GM21528 (cell line): ENCODE measurements around the gene EPHA3.

Experiments used
- ATAC-seq: cut with Tn5 transposase; IDR thresholded peaks from one replicate; pipeline ENCODE4 v1.9.1; 2021; ENCODE audit warnings: mild to moderate bottlenecking, moderate library complexity; ENCODE audit not compliant: unreplicated experiment, low FRiP score

EPHA3 gene

DNA sequence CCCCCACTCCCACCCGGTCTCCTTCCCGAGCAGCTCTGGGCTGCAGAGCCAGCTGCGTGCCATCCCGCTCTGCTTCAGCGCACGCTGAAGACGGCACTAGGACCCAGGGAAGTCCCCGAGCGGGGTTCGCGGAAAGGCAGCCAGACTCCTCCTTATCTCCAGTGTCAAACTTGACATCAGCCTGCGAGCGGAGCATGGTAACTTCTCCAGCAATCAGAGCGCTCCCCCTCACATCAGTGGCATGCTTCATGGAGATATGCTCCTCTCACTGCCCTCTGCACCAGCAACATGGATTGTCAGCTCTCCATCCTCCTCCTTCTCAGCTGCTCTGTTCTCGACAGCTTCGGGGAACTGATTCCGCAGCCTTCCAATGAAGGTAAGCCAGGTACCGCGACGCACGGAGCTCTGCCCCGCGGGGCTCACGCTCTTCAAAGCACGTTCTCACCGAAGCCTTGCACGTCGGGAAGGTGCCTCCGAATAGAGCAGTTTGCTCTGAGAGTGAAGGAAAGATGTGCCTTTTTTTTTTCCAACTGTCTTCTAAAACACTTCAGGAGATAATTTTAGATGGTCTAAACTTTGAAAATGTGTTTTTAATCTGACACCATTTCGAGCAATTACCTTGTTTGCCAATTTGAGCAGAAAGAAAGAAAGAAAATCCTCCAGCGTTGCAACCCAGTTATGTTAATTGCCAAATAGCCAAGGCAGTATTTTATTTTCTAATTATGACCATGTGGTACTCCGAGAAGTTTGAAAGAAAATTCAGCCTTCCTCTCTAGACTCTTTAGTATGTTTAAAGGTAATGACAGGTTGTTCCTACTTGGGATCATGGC lies at the start of gene EPHA3:
EPHA3 (plus strand) TSS at position 161 of the 830 bp plus-strand sequence; CDS start at position 289, 128 bp downstream.
- peak; percentile 97 for ATAC-seq

GRCh38 chr3:89058371-89058770 lies 49.0 kb upstream of the EPHA3 start:
- no peak for ATAC-seq

DNA sequence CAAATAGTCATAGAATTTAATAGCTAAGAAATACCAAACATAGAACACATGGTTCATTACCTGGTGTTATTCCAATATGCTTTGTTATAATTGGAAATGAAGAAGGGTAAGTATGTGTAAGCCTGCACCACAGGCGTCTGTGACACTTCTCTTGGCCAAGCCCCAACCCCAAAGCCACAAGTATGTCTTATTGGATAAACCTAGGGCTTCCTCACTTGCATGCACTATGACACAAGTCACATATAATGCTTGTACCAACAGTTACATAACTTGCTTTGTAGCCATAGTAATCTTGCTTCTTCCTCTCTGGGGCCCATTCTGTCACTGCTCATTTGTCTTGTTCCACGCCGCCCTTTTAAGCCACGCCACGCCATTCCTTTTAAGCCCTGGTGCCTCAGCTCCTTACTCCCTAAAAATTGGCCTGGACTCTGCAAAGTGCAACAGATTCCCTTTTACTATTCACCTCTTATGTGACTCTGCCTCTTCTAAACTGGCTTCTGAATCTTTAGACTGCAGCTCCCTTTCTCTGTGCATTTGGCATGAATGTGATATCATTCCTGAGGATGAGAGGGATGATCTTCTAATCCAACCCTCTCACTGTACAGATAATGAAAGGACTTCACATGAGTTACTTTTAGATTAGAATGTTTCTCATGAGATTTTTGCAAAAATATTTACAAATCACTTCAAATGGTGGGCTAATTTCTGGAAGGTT lies 48.1 kb upstream of the EPHA3 start:
- ATAC-seq = no peak

- no peak for ATAC-seq
Observed at GRCh38 chr3:89061259-89061658, 46.2 kb upstream of the EPHA3 start.

GRCh38 chr3:89067736-89068135 lies 39.7 kb upstream of the EPHA3 start:
- no peak for ATAC-seq

DNA sequence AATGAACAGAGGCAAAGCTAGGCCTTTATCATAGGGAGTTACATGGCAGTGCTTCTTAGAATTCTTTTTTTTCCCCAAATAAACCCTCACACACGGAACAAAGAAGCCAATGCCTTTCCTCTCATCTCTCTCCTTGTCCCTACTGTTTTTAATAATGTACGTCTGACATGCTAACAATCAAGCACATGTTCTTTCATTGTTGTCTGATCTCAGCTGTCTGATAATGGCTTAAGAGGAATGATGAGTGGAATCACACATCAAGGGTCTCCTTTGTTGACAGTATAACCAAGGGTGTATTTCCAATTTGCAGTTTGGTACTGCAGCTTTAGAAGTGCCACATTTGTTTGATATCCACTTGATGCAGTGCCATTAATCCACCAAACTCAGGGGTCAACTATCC lies 34.8 kb upstream of the EPHA3 start:
- ATAC-seq = no peak

GRCh38 chr3:89079944-89080343 lies 27.5 kb upstream of the EPHA3 start:
- ATAC-seq = no peak

DNA sequence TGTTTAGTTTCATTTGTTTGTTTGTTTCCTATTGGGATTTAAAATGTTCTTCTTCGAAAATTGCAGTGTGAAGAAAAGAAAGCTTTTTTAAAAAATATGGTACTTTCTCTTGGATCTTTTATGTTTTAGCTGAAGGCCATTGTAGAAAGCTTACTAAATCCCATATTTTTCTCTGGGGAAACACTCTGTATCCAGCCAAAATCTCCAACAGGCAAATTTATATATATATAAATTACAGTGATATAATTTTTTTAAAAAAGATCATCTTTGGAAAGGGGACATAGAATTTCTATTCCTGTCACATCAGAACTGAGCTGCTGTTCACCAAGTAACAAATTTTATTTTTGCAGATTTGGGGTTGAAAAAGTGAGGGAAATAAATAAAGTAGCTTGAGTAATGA lies 19.6 kb upstream of the EPHA3 start:
- ATAC-seq = no peak

- no peak for ATAC-seq
Observed at GRCh38 chr3:89098173-89098572, 9.2 kb upstream of the EPHA3 start.

GRCh38 chr3:89098964-89099585 lies 8.3 kb upstream of the EPHA3 start:
- ATAC-seq = peak; percentile 93

GRCh38 chr3:89101251-89101650 lies 6.2 kb upstream of the EPHA3 start:
- no peak for ATAC-seq

DNA sequence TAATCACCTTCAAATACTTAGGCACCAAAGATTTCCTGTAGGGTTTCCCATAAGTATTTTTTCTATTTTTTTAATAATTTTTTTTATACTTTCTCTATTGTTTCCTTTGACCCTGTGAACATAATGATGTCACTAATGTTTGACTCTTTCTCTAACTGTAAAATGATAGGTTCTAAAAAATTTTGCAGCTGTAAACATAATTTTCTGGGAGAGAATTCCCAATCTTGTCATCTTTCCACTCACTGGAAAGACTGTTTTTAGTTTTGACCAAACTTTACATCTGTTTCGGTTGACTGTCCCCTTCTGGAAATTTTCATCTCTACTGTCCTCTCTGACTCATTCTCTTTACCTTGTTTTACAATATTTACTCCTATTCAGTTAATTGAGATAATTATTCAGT lies 5.5 kb upstream of the EPHA3 start:
- no peak for ATAC-seq

GRCh38 chr3:89104499-89104898 lies 2.9 kb upstream of the EPHA3 start:
- ATAC-seq = no peak

DNA sequence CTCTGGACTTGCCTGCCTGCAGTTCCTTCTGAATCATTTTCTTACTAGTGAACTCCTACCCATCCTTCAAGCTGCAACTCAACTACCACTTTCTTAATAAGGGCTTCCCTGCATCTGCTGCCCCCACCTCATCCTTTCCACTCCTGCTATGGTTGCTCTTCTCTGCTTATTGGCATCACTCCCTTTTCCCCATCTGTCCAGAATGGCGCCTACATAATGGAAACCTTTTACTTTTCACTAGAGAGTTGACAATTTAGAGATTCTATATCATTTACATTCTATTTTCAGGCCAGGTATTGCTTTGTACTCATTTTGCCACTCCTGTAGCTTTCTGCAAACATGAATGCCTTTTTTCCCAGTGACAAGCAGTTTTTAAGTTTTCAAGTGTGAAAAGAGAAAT lies 1.9 kb upstream of the EPHA3 start:
- ATAC-seq = no peak

GRCh38 chr3:89108291-89108550 lies 800 bp downstream of the EPHA3 start:
- ATAC-seq = no peak

DNA sequence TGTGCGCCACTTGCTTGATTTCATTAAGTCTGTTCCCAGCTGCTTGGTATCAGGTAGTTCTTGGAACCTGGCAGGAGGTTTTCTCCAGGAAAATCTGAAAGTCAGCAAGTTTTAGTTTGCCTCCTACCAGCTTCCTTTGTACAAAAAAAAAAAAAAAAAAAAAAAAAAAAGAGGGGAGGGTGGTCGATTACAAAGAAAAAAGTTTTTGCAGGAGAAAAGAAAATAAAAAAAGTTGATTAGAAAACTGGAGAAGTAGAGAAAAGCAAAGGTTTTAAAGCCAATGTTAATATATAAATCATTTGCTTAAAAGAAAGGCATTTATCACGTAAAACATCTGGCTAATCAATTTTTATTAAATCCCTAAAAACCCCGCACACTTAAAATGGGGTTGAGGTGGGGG lies 5.9 kb downstream of the EPHA3 start:
- no peak for ATAC-seq

- ATAC-seq = peak; percentile 94
Observed at GRCh38 chr3:89113893-89114840, 6.7 kb downstream of the EPHA3 start.

DNA sequence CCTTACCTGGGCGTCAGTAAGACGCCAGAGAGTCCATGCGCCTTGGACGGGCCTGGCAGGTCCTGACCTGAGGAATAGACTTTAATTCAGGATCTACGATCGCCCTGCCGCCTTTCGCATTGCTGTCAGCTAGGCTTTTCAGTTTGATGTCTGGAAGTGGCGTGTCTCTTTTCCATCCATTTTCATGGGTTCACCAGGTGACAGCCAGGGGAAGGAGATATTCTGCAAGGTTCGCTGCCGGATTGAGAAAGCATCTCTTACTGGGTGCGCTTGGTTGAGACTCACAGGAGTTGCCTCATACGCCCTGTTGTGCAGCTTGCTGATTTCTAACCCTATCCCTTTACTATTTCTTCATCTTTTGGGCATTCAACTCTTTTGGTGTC lies 7.4 kb downstream of the EPHA3 start:
- ATAC-seq = no peak

DNA sequence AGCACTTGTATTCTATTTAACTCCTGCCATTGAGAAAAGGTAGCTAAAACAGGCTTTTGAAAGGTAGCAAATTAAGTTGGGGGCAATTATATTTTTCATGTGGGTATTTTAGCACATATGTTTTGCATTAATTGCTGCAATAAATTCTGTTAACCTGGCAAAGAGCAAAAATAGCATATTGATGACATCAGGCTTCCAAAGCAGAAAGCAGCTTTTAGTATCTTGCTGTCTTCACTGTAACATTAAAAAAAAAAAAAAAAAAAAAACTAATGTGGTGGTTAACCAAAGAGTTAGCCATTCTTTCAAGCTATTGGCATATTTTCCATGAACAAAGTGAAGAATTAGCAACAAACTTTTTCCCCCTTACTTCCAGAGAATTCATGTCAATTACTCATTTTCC lies 9.1 kb downstream of the EPHA3 start:
- ATAC-seq = no peak

DNA sequence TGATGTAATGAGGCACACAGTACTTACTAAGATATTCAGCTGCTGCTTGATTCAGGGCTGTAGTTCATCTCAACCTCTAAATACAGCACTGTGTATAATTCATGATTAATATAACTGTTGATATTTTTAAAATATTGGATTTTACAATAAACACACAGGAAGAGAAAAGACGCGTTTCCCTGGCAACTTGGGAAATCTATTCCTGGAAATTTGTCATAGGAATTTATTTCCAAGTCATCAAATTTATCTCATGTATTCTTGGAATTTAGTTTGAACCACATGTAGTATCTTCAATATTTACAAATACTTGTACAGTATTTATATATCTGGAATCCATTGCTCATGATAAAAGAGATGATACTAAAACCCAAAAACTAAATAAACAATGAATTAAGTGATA lies 30.6 kb downstream of the EPHA3 start:
- ATAC-seq = no peak

DNA sequence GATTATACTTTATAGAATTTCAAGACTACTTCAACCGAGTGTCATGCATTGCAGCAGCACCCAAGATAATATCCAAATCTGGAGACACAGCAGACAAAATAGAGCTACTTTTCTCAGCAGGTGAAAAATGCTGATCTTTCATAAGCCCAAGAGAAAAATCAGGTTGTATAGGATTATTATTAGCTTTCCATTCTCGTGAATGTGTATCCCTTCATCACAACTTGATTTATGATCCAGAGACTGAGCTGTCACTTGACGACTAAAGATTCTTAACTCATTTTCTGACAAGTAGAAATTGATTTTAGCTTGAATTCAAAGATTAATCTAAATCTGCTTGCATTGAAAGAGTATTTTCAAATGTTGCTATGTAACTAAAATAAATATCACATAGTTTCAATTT lies 32.4 kb downstream of the EPHA3 start:
- no peak for ATAC-seq
